IMR-90 (cell line): Measurements from ENCODE around the gene CAMTA1. TPM values are rescaled to one million over a fixed set of nuclear protein-coding genes. Genes with fewer than 3 reads are reported as not detected.

Experiments used
- ATAC-seq: fragments of 200-7000 bp; cut with Tn5 transposase; 2 replicates; pipeline ENCODE4 v1.9.1; 2020; ENCODE audit warnings: low read depth, mild to moderate bottlenecking, moderate library complexity
- BruUV-seq: library from RNA; stranded (reverse); fragments of 400-500 nt; replicated peaks from 2 replicates; lab custom pipeline; 2021; lab: Mats Ljungman, UMichigan
- CTCF ChIA-PET: fragments of 300-600 bp; formaldehyde crosslinking; extraction: SDS; loops from one replicate; lab custom pipeline; 2021; ENCODE audit warnings: antibody characterized with exemption; lab: Yijun Ruan, JAX
- POLR2A ChIA-PET: fragments of 300-600 bp; sonication (Branson Sonifier 250); formaldehyde crosslinking; loops from one replicate; lab custom pipeline; 2022; ENCODE audit warnings: antibody characterized with exemption; ENCODE audit not compliant: unreplicated experiment; lab: Charles Lee
- DNase-seq: peaks from one replicate; pipeline ENCODE4 v3.0.0; 2013
- H2AFZ ChIP-seq: replicated peaks from 2 replicates; pipeline ENCODE3; 2013; ENCODE audit warnings: low read length, mild to moderate bottlenecking; ENCODE audit not compliant: poor library complexity
- H2AK5ac ChIP-seq: 2 replicates; pipeline ENCODE4 v1.6.1; 2013; ENCODE audit warnings: low read depth, low read length, inconsistent platforms
- H2AK9ac ChIP-seq: replicated peaks from 2 replicates; pipeline ENCODE3; 2013; ENCODE audit warnings: mild to moderate bottlenecking, low read depth, low read length, moderate library complexity; ENCODE audit not compliant: poor library complexity
- H2BK120ac ChIP-seq: 2 replicates; pipeline ENCODE4 v1.6.1; 2013; ENCODE audit warnings: low read depth, low read length, inconsistent platforms
- H2BK15ac ChIP-seq: 3 replicates; pipeline ENCODE4 v1.6.1; 2013; ENCODE audit warnings: low read depth, low read length, inconsistent platforms
- H2BK20ac ChIP-seq: 2 replicates; pipeline ENCODE4 v1.6.1; 2013; ENCODE audit warnings: low read depth, mild to moderate bottlenecking, inconsistent platforms, low read length, moderate library complexity
- H2BK5ac ChIP-seq: 2 replicates; pipeline ENCODE4 v1.6.1; 2013; ENCODE audit warnings: mild to moderate bottlenecking, low read depth, low read length, inconsistent platforms; ENCODE audit not compliant: poor library complexity, severe bottlenecking
- H3K14ac ChIP-seq: replicated peaks from 2 replicates; pipeline ENCODE4 v1.6.1; 2013; ENCODE audit warnings: low read depth, low read length, inconsistent platforms
- H3K18ac ChIP-seq: 2 replicates; pipeline ENCODE4 v1.6.1; 2013; ENCODE audit warnings: low read depth, low read length, control low read depth
- H3K23ac ChIP-seq: 2 replicates; pipeline ENCODE4 v1.6.1; 2013; ENCODE audit warnings: low read depth, low read length, inconsistent platforms
- H3K27ac ChIP-seq: 2 replicates; pipeline ENCODE4 v1.5.1; 2013; ENCODE audit warnings: mild to moderate bottlenecking, control low read depth, low read length; ENCODE audit not compliant: insufficient read depth
- H3K27me3 ChIP-seq: 2 replicates; pipeline ENCODE4 v1.6.1; 2013; ENCODE audit warnings: low read length; ENCODE audit not compliant: control insufficient read depth, insufficient read depth
- H3K36me3 ChIP-seq: 2 replicates; pipeline ENCODE4 v1.6.1; 2013; ENCODE audit warnings: low read length, mixed read lengths; ENCODE audit not compliant: control insufficient read depth, insufficient read depth
- H3K4ac ChIP-seq: 2 replicates; pipeline ENCODE4 v1.6.1; 2013; ENCODE audit warnings: low read depth, low read length, inconsistent platforms
- H3K4me1 ChIP-seq: 2 replicates; pipeline ENCODE4 v1.6.1; 2013; ENCODE audit warnings: low read length, mixed read lengths; ENCODE audit not compliant: control insufficient read depth, insufficient read depth
- H3K4me2 ChIP-seq: 2 replicates; pipeline ENCODE4 v1.6.1; 2013; ENCODE audit warnings: low read depth, mild to moderate bottlenecking, control low read depth, low read length, moderate library complexity
- H3K4me3 ChIP-seq: 2 replicates; pipeline ENCODE4 v1.5.1; 2013; ENCODE audit warnings: low read depth, mild to moderate bottlenecking, control low read depth, low read length, moderate library complexity; ENCODE audit not compliant: insufficient read depth
- H3K56ac ChIP-seq: 2 replicates; pipeline ENCODE4 v1.6.1; 2013; ENCODE audit warnings: low read length, inconsistent platforms; ENCODE audit not compliant: insufficient read depth; ENCODE audit errors: extremely low read depth
- H3K79me1 ChIP-seq, 2 experiments: 2 replicates each; pipeline ENCODE4 v1.6.1; 2013; ENCODE audit warnings: low read length in 2 of 2, inconsistent platforms in 1 of 2, low read depth in 1 of 2
- H3K9ac ChIP-seq: 2 replicates; pipeline ENCODE4 v1.6.1; 2013; ENCODE audit warnings: low read depth, low read length, control low read depth
- H3K9me1 ChIP-seq: 2 replicates; pipeline ENCODE4 v1.6.1; 2013; ENCODE audit warnings: low read length, inconsistent platforms; ENCODE audit not compliant: insufficient read depth
- H3K9me3 ChIP-seq: 2 replicates; pipeline ENCODE4 v1.6.1; 2013; ENCODE audit warnings: low read length; ENCODE audit not compliant: control insufficient read depth, insufficient read depth
- H4K20me1 ChIP-seq: 2 replicates; pipeline ENCODE4 v1.6.1; 2013; ENCODE audit warnings: low read length, inconsistent platforms; ENCODE audit not compliant: insufficient read depth
- H4K5ac ChIP-seq: 2 replicates; pipeline ENCODE4 v1.6.1; 2013; ENCODE audit warnings: mild to moderate bottlenecking, low read depth, low read length, control low read depth
- H4K8ac ChIP-seq, 2 experiments: 2 replicates each; pipeline ENCODE4 v1.6.1; 2013; ENCODE audit warnings: low read depth in 2 of 2, low read length in 2 of 2, control low read depth in 1 of 2, inconsistent platforms in 1 of 2
- H4K91ac ChIP-seq: 2 replicates; pipeline ENCODE4 v1.6.1; 2013; ENCODE audit warnings: low read depth, low read length, inconsistent platforms; ENCODE audit not compliant: insufficient read depth
- CEBPB ChIP-seq: IDR thresholded peaks from 2 replicates; pipeline ENCODE4 v1.6.1; 2012; ENCODE audit warnings: low read depth, low read length, improper control_type of control experiment
- CHD1 ChIP-seq: IDR thresholded peaks from 2 replicates; pipeline ENCODE4 v1.6.1; 2012; ENCODE audit warnings: low read depth, low read length, improper control_type of control experiment
- CTCF ChIP-seq: conservative IDR thresholded peaks from 2 replicates; pipeline ENCODE4 v1.5.1; 2012; ENCODE audit warnings: mild to moderate bottlenecking, low read depth, low read length, improper control_type of control experiment
- FOS ChIP-seq: fragments of 150-350 bp; IDR thresholded peaks from 2 replicates; pipeline ENCODE4 v1.6.1; 2016; ENCODE audit warnings: low read depth, low read length
- MAFK ChIP-seq: IDR thresholded peaks from 2 replicates; pipeline ENCODE4 v1.6.1; 2012; ENCODE audit warnings: low read depth, low read length, improper control_type of control experiment
- MXI1 ChIP-seq: IDR thresholded peaks from 2 replicates; pipeline ENCODE4 v1.6.1; 2012; ENCODE audit warnings: low read depth, mild to moderate bottlenecking, low read length, moderate library complexity, borderline replicate concordance
- NFE2L2 ChIP-seq: fragments of 150-350 bp; IDR thresholded peaks from 2 replicates; pipeline ENCODE4 v1.6.1; 2016; ENCODE audit warnings: low read depth, mild to moderate bottlenecking, low read length
- POLR2A ChIP-seq: IDR thresholded peaks from 2 replicates; pipeline ENCODE4 v1.6.1; 2012; ENCODE audit warnings: mild to moderate bottlenecking, low read depth, low read length
- RAD21 ChIP-seq: IDR thresholded peaks from 2 replicates; pipeline ENCODE4 v1.6.1; 2012; ENCODE audit warnings: low read length, improper control_type of control experiment
- RCOR1 ChIP-seq: IDR thresholded peaks from 2 replicates; pipeline ENCODE4 v1.6.1; 2012; ENCODE audit warnings: mild to moderate bottlenecking, low read length, improper control_type of control experiment; ENCODE audit not compliant: insufficient replicate concordance
- RFX5 ChIP-seq: IDR thresholded peaks from 2 replicates; pipeline ENCODE4 v1.8.0; 2012; ENCODE audit warnings: low read depth, mild to moderate bottlenecking, low read length, moderate library complexity
- SMC3 ChIP-seq: fragments of 150-350 bp; IDR thresholded peaks from 2 replicates; pipeline ENCODE4 v1.6.1; 2016; ENCODE audit warnings: low read depth, mild to moderate bottlenecking, antibody characterized with exemption, low read length, moderate library complexity
- USF2 ChIP-seq: fragments of 150-350 bp; IDR thresholded peaks from 2 replicates; pipeline ENCODE4 v1.6.1; 2017; ENCODE audit warnings: mild to moderate bottlenecking, antibody characterized with exemption, low read length, low read depth
- WGBS, 2 experiments: methylation state at CpG; one replicate each; pipeline versions ENCODE4 v1.1.5 to v1.1.7; 2013; ENCODE audit warnings: missing lambda C conversion rate in 2 of 2; ENCODE audit not compliant: insufficient read length in 1 of 2; ENCODE audit errors: extremely low coverage in 2 of 2; 5-methylcytosine and 5-hydroxymethylcytosine counted together
- dilution Hi-C: fragments of 300-500 bp; cut with HindIII; formaldehyde crosslinking; loops from one replicate; pipeline ENCODE4 v1.14.3; 2018; ENCODE audit warnings: low sequenced_read_pairs; ENCODE audit not compliant: unreplicated experiment
- in situ Hi-C: fragments of 300-500 bp; cut with MboI; formaldehyde crosslinking; loops from 3 replicates; pipeline ENCODE4 v1.14.3; 2019; ENCODE audit warnings: low sequenced_read_pairs, inconsistent platforms, mixed read lengths
- intact Hi-C: fragments of 100-400 bp; cut with micrococcal nuclease; formaldehyde crosslinking; loops from 2 replicates; pipeline ENCODE4 v1.10.0; 2022
- polyA plus RNA-seq, 3 experiments: library from polyadenylated mRNA; depleted of rRNA; stranded (reverse); fragments of >200 nt; gene quantifications; 2 replicates each; pipeline ENCODE4 v1.2.3, GENCODE V29; 2012; ENCODE audit warnings: low replicate concordance in 1 of 3
- total RNA-seq: library from RNA; depleted of rRNA; stranded (reverse); fragments of >200 nt; gene quantifications from 2 replicates; pipeline ENCODE4 v1.2.3, GENCODE V29; 2012

Gene CAMTA1
- total and polyA plus RNA-seq, 2 of the 4 experiments (the other 2 are of a cell fraction): 35.5 to 74.3 TPM

GRCh38 chr1:7426780-7427604 is 641.7 kb downstream of the CAMTA1 start:
- no peak overlapping the region for H3K18ac ChIP-seq
- 0 out of 2 replicates have a peak, but pooled peaks cover 2% of the 10 kb centered on the region for H3K9me1 ChIP-seq
- ATAC-seq (no peak; the same call in 1 of the 2 replicates), DNase-seq (peak; percentile 39)
- in situ Hi-C loops: no loop called here
- no peak overlapping the region for H3K56ac ChIP-seq
- H2BK15ac ChIP-seq: no peak overlapping the region
- no peak overlapping the region for H4K91ac ChIP-seq
- H2AFZ ChIP-seq: no peak overlapping the region
- peaks cover 9% of the 10 kb centered on the region for H3K4me1 ChIP-seq
- no peak overlapping the region for H3K4me2 ChIP-seq
- BruUV-seq: no TSS peak
- H2AK9ac ChIP-seq: no peak overlapping the region
- ChIA-PET POLR2A (no interaction called here), CTCF (no interaction called here)
- no peak overlapping the region for H2BK120ac ChIP-seq
- no peak overlapping the region for H3K9ac ChIP-seq
- H3K4ac ChIP-seq: no peak overlapping the region
- no peak overlapping the region for H3K14ac ChIP-seq
- no peaks in the 10 kb centered on the region for H3K9me3 ChIP-seq
- dilution Hi-C loops: no loop called here
- H3K27ac ChIP-seq: no peak overlapping the region
- no peak for TF ChIP-seq NFE2L2
- no peak for TF ChIP-seq MAFK
- no peak for TF ChIP-seq CEBPB
- TF ChIP-seq RCOR1: no peak
- no peak for TF ChIP-seq CHD1
- no peak for TF ChIP-seq FOS
- no peak for TF ChIP-seq RAD21
- TF ChIP-seq CTCF: no peak
- no peak for TF ChIP-seq MXI1
- no peak for TF ChIP-seq USF2
- TF ChIP-seq SMC3: no peak
- no peak for TF ChIP-seq RFX5
- TF ChIP-seq POLR2A: no peak
- H2AK5ac ChIP-seq: no peak overlapping the region
- 64% methylated on average over 5 of the region's 17 CpGs; no CpG with 5 or more reads in 1 of the 2 experiments for WGBS, 2 experiments
- no peak overlapping the region for H4K8ac ChIP-seq
- no peak overlapping the region for H3K4me3 ChIP-seq
- H2BK5ac ChIP-seq: no peak overlapping the region
- no peaks in the 10 kb centered on the region for H3K36me3 ChIP-seq
- no peaks in the 10 kb centered on the region for H3K79me1 ChIP-seq
- no peaks in the 10 kb centered on the region for H4K20me1 ChIP-seq
- intact Hi-C loops: no loop called here
- no peaks in the 10 kb centered on the region for H3K27me3 ChIP-seq
- no peak overlapping the region for H4K5ac ChIP-seq
- no peak overlapping the region for H2BK20ac ChIP-seq
- no peak overlapping the region for H3K23ac ChIP-seq
